Suprapubic skin (tissue), 3 donors: ENCODE results near the gene CTNNA2.

Experiments used
- CTCF ChIP-seq, 2 donors: fragments of 200-600 bp in 1 of 2; fragments of 450-650 bp in 1 of 2; sonication (generic) in 1 of 2; IDR thresholded peaks; one replicate each; pipeline ENCODE4 v1.5.1; 2016 to 2019; ENCODE audit warnings: antibody characterized with exemption in 2 of 2, mild to moderate bottlenecking in 1 of 2, moderate library complexity in 1 of 2
- POLR2A ChIP-seq, 2 donors: fragments of 450-650 bp; IDR thresholded peaks; one replicate each; pipeline ENCODE4 v1.6.1; 2017; ENCODE audit warnings: antibody characterized with exemption in 2 of 2, mild to moderate bottlenecking in 2 of 2, moderate library complexity in 2 of 2

GRCh38 chr2:80291656-80292055 is 778.8 kb downstream of the CTNNA2 start:
- TF ChIP-seq CTCF (IDR thresholded peaks at IDR 0.05) (no peak), POLR2A (IDR thresholded peaks at IDR 0.05) (no peak)
